ENCODE data around the gene MITF.
"Not testable (repeated sequence)": the region's sequence is repeated elsewhere in the genome, so short reads cannot be mapped to it uniquely, and the experiment has no call there.

The MITF gene

GRCh38 chr3:69871868-69872267 lies 132.6 kb downstream of the MITF start:
- DNase-seq (ENCODE audit: low read depth in 2 of 2) = no peak

- no peak for DNase-seq (ENCODE audit: low read depth in 2 of 2)
These were observed 133.6 kb downstream of the MITF start for GRCh38 chr3:69872783-69873378.

GRCh38 chr3:69876073-69876472 lies 136.8 kb downstream of the MITF start:
- DNase-seq (ENCODE audit: low read depth in 2 of 2) = no peak

- DNase-seq (ENCODE audit: low read depth in 2 of 2) = no peak
These were observed 139.0 kb downstream of the MITF start for GRCh38 chr3:69878254-69878653.

- no peak for DNase-seq (ENCODE audit: low read depth in 2 of 2)
These were observed 139.8 kb downstream of the MITF start for GRCh38 chr3:69879051-69879450.

GRCh38 chr3:69880069-69880640 lies 140.9 kb downstream of the MITF start:
- no peak for DNase-seq (ENCODE audit: low read depth in 2 of 2)

- no peak for DNase-seq (ENCODE audit: low read depth in 2 of 2)
These were observed 141.8 kb downstream of the MITF start for GRCh38 chr3:69881051-69881450.

- DNase-seq (ENCODE audit: low read depth in 2 of 2) = no peak
These were observed 142.6 kb downstream of the MITF start for GRCh38 chr3:69881756-69882428.

- DNase-seq (ENCODE audit: low read depth in 2 of 2) = no peak
These were observed 143.3 kb downstream of the MITF start for GRCh38 chr3:69882560-69882959.

- no peak for DNase-seq (ENCODE audit: low read depth in 2 of 2)
These were observed 149.0 kb downstream of the MITF start for GRCh38 chr3:69888040-69888942.

- no peak for DNase-seq (ENCODE audit: low read depth in 2 of 2)
These were observed 149.7 kb downstream of the MITF start for GRCh38 chr3:69888943-69889315.

- DNase-seq (ENCODE audit: low read depth in 2 of 2) = no peak
These were observed 150.8 kb downstream of the MITF start for GRCh38 chr3:69890084-69890483.

- no peak for DNase-seq (ENCODE audit: low read depth in 2 of 2)
These were observed 151.4 kb downstream of the MITF start for GRCh38 chr3:69890691-69891090.

- no peak for DNase-seq (ENCODE audit: low read depth in 2 of 2)
These were observed 153.4 kb downstream of the MITF start for GRCh38 chr3:69892706-69893105.

- no peak for DNase-seq (ENCODE audit: low read depth in 2 of 2)
These were observed 154.0 kb downstream of the MITF start for GRCh38 chr3:69893274-69893673.

- DNase-seq (ENCODE audit: low read depth in 2 of 2) = no peak
These were observed 156.8 kb downstream of the MITF start for GRCh38 chr3:69896095-69896494.

GRCh38 chr3:69900331-69900730 lies 161.1 kb downstream of the MITF start:
- no peak for DNase-seq (ENCODE audit: low read depth in 2 of 2)

- DNase-seq (ENCODE audit: low read depth in 2 of 2) = no peak
These were observed 162.5 kb downstream of the MITF start for GRCh38 chr3:69901802-69902201.

- DNase-seq (ENCODE audit: low read depth in 2 of 2) = no peak
These were observed 163.1 kb downstream of the MITF start for GRCh38 chr3:69902386-69902785.

- no peak for DNase-seq (ENCODE audit: low read depth in 2 of 2)
These were observed 167.2 kb downstream of the MITF start for GRCh38 chr3:69906351-69906966.

GRCh38 chr3:69907554-69907953 lies 168.3 kb downstream of the MITF start:
- DNase-seq (ENCODE audit: low read depth in 2 of 2) = no peak

- not testable (repeated sequence) for DNase-seq (ENCODE audit: low read depth in 2 of 2)
These were observed 170.6 kb downstream of the MITF start for GRCh38 chr3:69909859-69910258.
